Hypothalamus (tissue), 51 donors: ENCODE results near the gene TSPAN15.

Experiments used
- DNase-seq, 51 donors: peaks; one replicate each; lab custom pipeline; 2025; lab: John Stamatoyannopoulos, UW

The TSPAN15 gene

GRCh38 chr10:69498711-69499471 lies 47.6 kb downstream of the TSPAN15 start:
- peak in 1 of 51 donors; percentile 22 for DNase-seq

- DNase-seq: no peak
Measured at GRCh38 chr10:69499726-69500689, 48.7 kb downstream of the TSPAN15 start.

- DNase-seq: no peak
Measured at GRCh38 chr10:69500864-69501468, 49.7 kb downstream of the TSPAN15 start.

- DNase-seq: no peak
Measured at GRCh38 chr10:69501657-69502056, 50.4 kb downstream of the TSPAN15 start.

GRCh38 chr10:69502589-69502988 lies 51.3 kb downstream of the TSPAN15 start:
- DNase-seq: no peak

GRCh38 chr10:69503001-69503895 lies 52.0 kb downstream of the TSPAN15 start:
- DNase-seq: no peak

- DNase-seq: no peak
Measured at GRCh38 chr10:69503896-69504265, 52.6 kb downstream of the TSPAN15 start.

GRCh38 chr10:69504576-69505250 lies 53.4 kb downstream of the TSPAN15 start:
- no peak for DNase-seq

GRCh38 chr10:69505636-69506318 lies 54.5 kb downstream of the TSPAN15 start:
- no peak for DNase-seq

- DNase-seq: no peak
Measured at GRCh38 chr10:69506487-69506833, 55.2 kb downstream of the TSPAN15 start.

- peak in 3 of 51 donors; percentile 21 to 27 (median 27) for DNase-seq
Measured at GRCh38 chr10:69506834-69507713, 55.8 kb downstream of the TSPAN15 start.

- DNase-seq: no peak
Measured at GRCh38 chr10:69508738-69509340, 57.6 kb downstream of the TSPAN15 start.

- DNase-seq: no peak
Measured at GRCh38 chr10:69512901-69513300, 61.6 kb downstream of the TSPAN15 start.

- DNase-seq: no peak
Measured at GRCh38 chr10:69513617-69514016, 62.4 kb downstream of the TSPAN15 start.

- peak in 18 of 51 donors; percentile 9 to 59 (median 34) for DNase-seq
Measured at GRCh38 chr10:69515699-69516259, 64.5 kb downstream of the TSPAN15 start.

GRCh38 chr10:69516316-69516715 lies 65.1 kb downstream of the TSPAN15 start:
- DNase-seq: no peak

GRCh38 chr10:69516796-69517195 lies 65.5 kb downstream of the TSPAN15 start:
- DNase-seq: no peak
